Vagina (tissue), 2 donors: ENCODE measurements around the gene SLC8A2.

Source experiments
- CTCF ChIP-seq, 3 experiments: fragments of 450-650 bp in 2 of 3; fragments of 200-600 bp in 1 of 3; sonication (generic) in 1 of 3; IDR thresholded peaks; one replicate each; pipeline ENCODE4 v1.5.1; 2017 to 2019; ENCODE audit warnings: antibody characterized with exemption in 3 of 3, mild to moderate bottlenecking in 2 of 3, moderate library complexity in 2 of 3
- POLR2A ChIP-seq, 2 donors: fragments of 450-650 bp; IDR thresholded peaks; one replicate each; pipeline ENCODE4 v1.6.1; 2017; ENCODE audit warnings: antibody characterized with exemption in 2 of 2, mild to moderate bottlenecking in 2 of 2, moderate library complexity in 2 of 2

- TF ChIP-seq CTCF (IDR thresholded peaks at IDR 0.05) (no peak), POLR2A (IDR thresholded peaks at IDR 0.05) (no peak)
These were observed 26.2 kb downstream of the SLC8A2 start for GRCh38 chr19:47445527-47445926.
